ENCODE results near the gene KLC3. TPM values are rescaled to one million over a fixed set of nuclear protein-coding genes. Genes with fewer than 3 reads are reported as not detected.

Gene KLC3
- total RNA-seq, 4 donors from 2014 or later = 0.55 TPM; not detected in 3

- no peaks in the 10 kb centered on the region for H3K9me3 ChIP-seq
- no peaks in the 10 kb centered on the region for H3K4me1 ChIP-seq
- no peak for DNase-seq
- TF ChIP-seq POLR2A (IDR thresholded peaks at IDR 0.05) (no peak), CTCF (IDR thresholded peaks at IDR 0.05) (no peak)
- intact Hi-C loops (cut with DNase I; ENCODE audit: low total_unique reads) = no loop called here
- H3K27me3 ChIP-seq = no peaks in the 10 kb centered on the region
- H3K36me3 ChIP-seq = no peaks in the 10 kb centered on the region
- no peak overlapping the region for H3K4me3 ChIP-seq
- H3K27ac ChIP-seq = no peak overlapping the region
Observed at GRCh38 chr19:45315304-45315703, 25.2 kb upstream of the KLC3 start.

- H3K4me1 ChIP-seq = no peaks in the 10 kb centered on the region
- no peaks in the 10 kb centered on the region for H3K27me3 ChIP-seq
- DNase-seq = no peak
- TF ChIP-seq CTCF (IDR thresholded peaks at IDR 0.05) (no peak), POLR2A (IDR thresholded peaks at IDR 0.05) (no peak)
- H3K36me3 ChIP-seq = no peaks in the 10 kb centered on the region
- intact Hi-C loops (cut with DNase I; ENCODE audit: low total_unique reads) = no loop called here
- H3K9me3 ChIP-seq = no peaks in the 10 kb centered on the region
- H3K4me3 ChIP-seq = no peak overlapping the region
- H3K27ac ChIP-seq = no peak overlapping the region
Observed at GRCh38 chr19:45320997-45321775, 19.4 kb upstream of the KLC3 start.

- Histone ChIP-seq H3K4me3 (no peak overlapping the region), H3K4me1 (no peaks in the 10 kb centered on the region), H3K27ac (no peak overlapping the region), H3K27me3 (no peaks in the 10 kb centered on the region), H3K9me3 (no peaks in the 10 kb centered on the region), H3K36me3 (no peaks in the 10 kb centered on the region)
- DNase-seq = no peak
- intact Hi-C loops (cut with DNase I; ENCODE audit: low total_unique reads) = no loop called here
- TF ChIP-seq CTCF (IDR thresholded peaks at IDR 0.05) (no peak), POLR2A (IDR thresholded peaks at IDR 0.05) (no peak)
Observed at GRCh38 chr19:45321848-45322247, 18.7 kb upstream of the KLC3 start.

DNA sequence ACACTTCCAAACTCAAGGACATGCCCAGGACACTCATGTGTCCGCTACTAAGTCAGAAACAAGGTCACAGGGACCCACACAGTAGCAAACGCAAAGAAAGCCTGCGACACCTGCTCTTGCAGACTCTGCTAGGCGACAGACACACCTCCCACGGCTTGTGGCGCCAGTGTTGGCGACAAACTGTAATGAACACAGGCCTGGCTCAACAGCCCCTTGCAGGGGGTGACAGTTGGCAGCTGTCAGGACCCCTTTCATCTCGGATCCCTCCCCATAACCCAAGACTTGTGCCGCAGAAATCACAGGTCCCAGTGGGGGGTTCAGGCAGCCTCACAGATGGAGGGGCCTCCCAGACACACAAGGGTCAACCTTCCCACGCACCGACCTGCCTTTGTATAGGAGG is 18.2 kb upstream of the KLC3 start:
- TF ChIP-seq CTCF (IDR thresholded peaks at IDR 0.05) (no peak), POLR2A (IDR thresholded peaks at IDR 0.05) (no peak)
- intact Hi-C loops (cut with DNase I; ENCODE audit: low total_unique reads) = no loop called here
- no peak for DNase-seq
- Histone ChIP-seq H3K9me3 (no peaks in the 10 kb centered on the region), H3K27me3 (no peaks in the 10 kb centered on the region), H3K4me3 (no peak overlapping the region), H3K36me3 (no peaks in the 10 kb centered on the region), H3K27ac (no peak overlapping the region), H3K4me1 (no peaks in the 10 kb centered on the region)

DNA sequence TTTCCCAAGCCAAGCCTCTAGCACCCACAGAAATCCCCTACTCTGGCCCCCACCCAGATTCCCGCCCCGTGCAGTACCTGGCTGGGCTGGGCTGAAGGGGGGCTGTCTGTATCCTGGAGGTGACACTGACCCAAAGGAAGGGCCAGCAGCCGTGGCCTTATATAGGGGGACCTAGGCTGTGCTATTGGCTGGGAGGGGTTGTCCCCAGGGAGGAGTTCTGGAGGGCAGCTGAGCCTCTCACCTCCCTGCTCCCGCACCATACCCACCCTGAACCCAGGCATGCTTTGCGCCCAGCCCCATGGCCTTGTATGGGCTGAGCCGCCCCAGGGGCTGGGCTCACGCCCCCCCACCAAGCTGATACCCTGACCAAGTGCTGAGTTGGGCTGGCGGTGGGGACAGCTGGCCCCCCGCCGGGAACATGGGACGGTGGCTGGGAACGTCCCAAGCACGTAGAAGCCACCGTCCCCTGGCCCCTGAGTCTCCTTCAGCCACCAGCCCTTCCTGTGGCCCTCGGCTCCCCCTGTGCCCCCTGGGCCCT is 17.7 kb upstream of the KLC3 start, which contains the start of gene CKM:
TSS of gene CKM (minus strand) at position 132 of the 538 bp plus-strand sequence. CDS start 3,162 bp downstream, outside the sequence.
- Histone ChIP-seq H3K4me3 (no peak within 1 kb of the TSS), H3K27ac (no peak within 1 kb of the TSS), H3K9me3 (no peaks in the 10 kb centered on the region), H3K36me3 (no peaks in the 10 kb centered on the region), H3K27me3 (no peaks in the 10 kb centered on the region), H3K4me1 (no peaks in the 10 kb centered on the region)
- no peak for TF ChIP-seq POLR2A (IDR thresholded peaks at IDR 0.05)
- no peak for TF ChIP-seq CTCF (IDR thresholded peaks at IDR 0.05)
- DNase-seq = no peak
- intact Hi-C loops (cut with DNase I; ENCODE audit: low total_unique reads) = no loop called here
